BJ (cell line): ENCODE data around the gene CYP26A1. TPM values are rescaled to one million over a fixed set of nuclear protein-coding genes. Genes with fewer than 3 reads are reported as not detected.

Experiments
- CTCF ChIA-PET: fragments of 350-600 bp; formaldehyde crosslinking; extraction: SDS; loops from one replicate; lab custom pipeline; 2021; ENCODE audit warnings: antibody characterized with exemption, inconsistent platforms; lab: Yijun Ruan, JAX
- POLR2A ChIA-PET: fragments of 300-600 bp; sonication (Branson Sonifier 250); formaldehyde crosslinking; extraction: SDS; loops from one replicate; lab custom pipeline; 2021; ENCODE audit warnings: antibody characterized with exemption; lab: Charles Lee
- DNase-seq: peaks from one replicate; pipeline ENCODE4 v3.0.0-alpha.2; 2011; ENCODE audit warnings: low read depth
- H3K27me3 ChIP-seq: 2 replicates; pipeline ENCODE4 v1.6.0; 2011; ENCODE audit warnings: low read length; ENCODE audit not compliant: control insufficient read depth, insufficient read depth
- H3K36me3 ChIP-seq: 2 replicates; pipeline ENCODE4 v1.5.1; 2011; ENCODE audit warnings: low read length; ENCODE audit not compliant: control insufficient read depth, insufficient read depth
- H3K4me3 ChIP-seq: 2 replicates; pipeline ENCODE4 v1.5.1; 2011; ENCODE audit warnings: low read depth, mild to moderate bottlenecking, control low read depth, low read length
- polyA plus RNA-seq: library from polyadenylated mRNA; depleted of rRNA; stranded (reverse); fragments of >200 nt; gene quantifications from 2 replicates; pipeline ENCODE4 v1.2.3, GENCODE V29; 2011
- TF ChIP-seq, protein P1 (sequence below): IDR thresholded peaks from 2 replicates; pipeline ENCODE4 v1.5.1; 2011; ENCODE audit warnings: low read depth, mild to moderate bottlenecking, control low read depth, inconsistent platforms, low read length, moderate library complexity; ENCODE audit not compliant: insufficient read depth

Gene CYP26A1
- polyA plus RNA-seq, 1 experiment, result 0.06 TPM

GRCh38 chr10:93032105-93032808, 41.4 kb upstream of the CYP26A1 start:
- H3K36me3 ChIP-seq, result no peaks in the 10 kb centered on the region
- no peaks in the 10 kb centered on the region for H3K27me3 ChIP-seq
- DNase-seq, result no peak
- CTCF ChIA-PET, result interaction anchor here (0.8 to 6.4 kb wide), 4 partner anchors 11 to 31 kb away, joined by 3 to 42 read pairs (median 4); no protein-coding TSS in a partner anchor
- no peak overlapping the region for H3K4me3 ChIP-seq
- POLR2A ChIA-PET, result interaction anchor here (0.7 kb wide), 1 partner anchor 43 kb away, joined by 3 read pairs; no protein-coding TSS in a partner anchor
- TF ChIP-seq, protein P1, sequence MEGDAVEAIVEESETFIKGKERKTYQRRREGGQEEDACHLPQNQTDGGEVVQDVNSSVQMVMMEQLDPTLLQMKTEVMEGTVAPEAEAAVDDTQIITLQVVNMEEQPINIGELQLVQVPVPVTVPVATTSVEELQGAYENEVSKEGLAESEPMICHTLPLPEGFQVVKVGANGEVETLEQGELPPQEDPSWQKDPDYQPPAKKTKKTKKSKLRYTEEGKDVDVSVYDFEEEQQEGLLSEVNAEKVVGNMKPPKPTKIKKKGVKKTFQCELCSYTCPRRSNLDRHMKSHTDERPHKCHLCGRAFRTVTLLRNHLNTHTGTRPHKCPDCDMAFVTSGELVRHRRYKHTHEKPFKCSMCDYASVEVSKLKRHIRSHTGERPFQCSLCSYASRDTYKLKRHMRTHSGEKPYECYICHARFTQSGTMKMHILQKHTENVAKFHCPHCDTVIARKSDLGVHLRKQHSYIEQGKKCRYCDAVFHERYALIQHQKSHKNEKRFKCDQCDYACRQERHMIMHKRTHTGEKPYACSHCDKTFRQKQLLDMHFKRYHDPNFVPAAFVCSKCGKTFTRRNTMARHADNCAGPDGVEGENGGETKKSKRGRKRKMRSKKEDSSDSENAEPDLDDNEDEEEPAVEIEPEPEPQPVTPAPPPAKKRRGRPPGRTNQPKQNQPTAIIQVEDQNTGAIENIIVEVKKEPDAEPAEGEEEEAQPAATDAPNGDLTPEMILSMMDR, result no peak

DNA sequence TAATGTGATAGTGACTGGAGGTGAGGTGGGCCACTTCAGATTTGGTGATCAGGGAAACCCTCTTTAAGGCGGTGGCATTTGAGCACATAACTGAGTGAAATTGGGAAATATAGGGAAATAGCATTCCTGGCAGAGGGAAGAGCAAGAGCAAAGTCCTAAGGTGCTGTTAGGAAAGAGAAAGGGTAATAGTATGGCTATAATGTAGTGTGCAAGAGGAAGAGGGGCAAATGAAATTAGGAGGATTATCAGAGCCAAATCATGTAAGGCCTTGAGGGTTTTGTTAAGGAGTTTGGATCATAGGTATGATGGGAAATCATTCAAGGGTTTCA, 40.9 kb upstream of the CYP26A1 start:
- POLR2A ChIA-PET, result interaction anchor here (0.7 kb wide), 1 partner anchor 42 kb away, joined by 3 read pairs; no protein-coding TSS in a partner anchor
- DNase-seq, result no peak
- Histone ChIP-seq H3K36me3 (no peaks in the 10 kb centered on the region), H3K4me3 (no peak overlapping the region), H3K27me3 (no peaks in the 10 kb centered on the region)
- CTCF ChIA-PET, result interaction anchor here (0.8 to 6.4 kb wide), 4 partner anchors 10 to 31 kb away, joined by 3 to 42 read pairs (median 4); no protein-coding TSS in a partner anchor
- TF ChIP-seq, protein P1, result no peak

DNA sequence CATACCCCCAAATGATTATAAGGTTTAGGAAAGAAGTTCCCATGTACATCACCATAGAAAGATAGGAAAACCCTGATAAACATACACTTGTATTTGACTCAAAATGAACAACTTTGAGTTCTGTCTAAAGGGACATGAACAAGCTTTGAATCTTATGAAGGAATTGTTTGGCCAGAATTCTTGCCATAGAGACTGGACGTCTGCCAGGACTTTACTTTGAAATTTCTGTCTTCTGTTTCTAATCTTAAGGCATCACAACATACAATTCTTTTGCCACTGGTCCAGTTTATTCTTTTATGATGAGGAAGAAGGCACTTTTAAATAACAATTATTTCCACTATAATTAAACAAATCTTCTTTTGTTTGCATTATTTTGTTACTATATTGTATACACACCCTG, 39.3 kb upstream of the CYP26A1 start:
- no peaks in the 10 kb centered on the region for H3K27me3 ChIP-seq
- TF ChIP-seq, protein P1, result no peak
- DNase-seq, result no peak
- ChIA-PET CTCF (interaction anchor here (0.6 to 6.4 kb wide), 4 partner anchors 15 to 85 kb away, joined by 3 to 42 read pairs (median 4); no protein-coding TSS in a partner anchor), POLR2A (no interaction called here)
- H3K36me3 ChIP-seq, result no peaks in the 10 kb centered on the region
- no peak overlapping the region for H3K4me3 ChIP-seq

DNA sequence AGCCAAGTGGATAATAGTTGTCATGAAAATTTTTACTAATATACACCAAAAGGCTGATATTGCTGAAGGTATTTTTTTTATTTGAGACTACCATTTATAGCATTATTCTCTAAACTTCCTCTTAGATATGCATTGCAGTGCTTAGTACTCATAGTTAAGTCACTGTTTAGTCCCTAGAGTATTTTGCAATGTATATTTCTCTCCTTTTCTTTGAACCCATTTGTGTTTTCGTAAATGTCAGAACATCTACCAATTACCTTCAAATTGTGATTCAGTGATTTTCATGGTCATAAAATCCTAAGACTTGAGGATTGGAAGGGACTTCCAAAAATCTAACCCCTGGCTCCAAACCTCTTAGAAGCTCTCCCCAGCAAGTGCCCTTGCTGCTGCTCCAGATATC, 34.6 kb upstream of the CYP26A1 start:
- ChIA-PET POLR2A (no interaction called here), CTCF (interaction anchor here (0.6 to 7.7 kb wide), 16 partner anchors 9 to 126 kb away, joined by 3 to 81 read pairs (median 5); no protein-coding TSS in a partner anchor)
- TF ChIP-seq, protein P1, result no peak
- Histone ChIP-seq H3K27me3 (no peaks in the 10 kb centered on the region), H3K4me3 (no peak overlapping the region), H3K36me3 (no peaks in the 10 kb centered on the region)
- no peak for DNase-seq

- TF ChIP-seq, protein P1, result peak; percentile 79
- POLR2A ChIA-PET, result no interaction called here
- CTCF ChIA-PET, result interaction anchor here (0.6 to 7.7 kb wide), 17 partner anchors 9 to 127 kb away, joined by 3 to 81 read pairs (median 5); no protein-coding TSS in a partner anchor
- Histone ChIP-seq H3K36me3 (no peaks in the 10 kb centered on the region), H3K27me3 (no peaks in the 10 kb centered on the region), H3K4me3 (no peak overlapping the region)
- no peak for DNase-seq
Observed at GRCh38 chr10:93039721-93040120, 34.0 kb upstream of the CYP26A1 start.
